ENCODE results near the gene FXR2.

- no peak for TF ChIP-seq EZH2 (IDR thresholded peaks at IDR 0.05; ENCODE audit: borderline replicate concordance, low read length)
- TF ChIP-seq, protein P1, sequence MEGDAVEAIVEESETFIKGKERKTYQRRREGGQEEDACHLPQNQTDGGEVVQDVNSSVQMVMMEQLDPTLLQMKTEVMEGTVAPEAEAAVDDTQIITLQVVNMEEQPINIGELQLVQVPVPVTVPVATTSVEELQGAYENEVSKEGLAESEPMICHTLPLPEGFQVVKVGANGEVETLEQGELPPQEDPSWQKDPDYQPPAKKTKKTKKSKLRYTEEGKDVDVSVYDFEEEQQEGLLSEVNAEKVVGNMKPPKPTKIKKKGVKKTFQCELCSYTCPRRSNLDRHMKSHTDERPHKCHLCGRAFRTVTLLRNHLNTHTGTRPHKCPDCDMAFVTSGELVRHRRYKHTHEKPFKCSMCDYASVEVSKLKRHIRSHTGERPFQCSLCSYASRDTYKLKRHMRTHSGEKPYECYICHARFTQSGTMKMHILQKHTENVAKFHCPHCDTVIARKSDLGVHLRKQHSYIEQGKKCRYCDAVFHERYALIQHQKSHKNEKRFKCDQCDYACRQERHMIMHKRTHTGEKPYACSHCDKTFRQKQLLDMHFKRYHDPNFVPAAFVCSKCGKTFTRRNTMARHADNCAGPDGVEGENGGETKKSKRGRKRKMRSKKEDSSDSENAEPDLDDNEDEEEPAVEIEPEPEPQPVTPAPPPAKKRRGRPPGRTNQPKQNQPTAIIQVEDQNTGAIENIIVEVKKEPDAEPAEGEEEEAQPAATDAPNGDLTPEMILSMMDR (conservative IDR thresholded peaks at IDR 0.05 in 1 of 2, IDR thresholded peaks at IDR 0.05 in 1 of 2; ENCODE audit: extremely low read depth in 1 of 2, insufficient read depth in 1 of 2, low read depth in 1 of 2, low read length in 2 of 2) = no peak
Observed at GRCh38 chr17:7613769-7614424, 800 bp downstream of the FXR2 start.

Measured in mammary epithelial cell (primary cell).